ENCODE results near the gene SPEF1.

GRCh38 chr20:3754276-3754630, 27.0 kb downstream of the SPEF1 start:
- TF ChIP-seq CTCF (IDR thresholded peaks at IDR 0.05 in 2 of 3, conservative IDR thresholded peaks at IDR 0.05 in 1 of 3; ENCODE audit: control insufficient read depth in 2 of 3, extremely low read depth in 1 of 3, insufficient read depth in 1 of 3, low read depth in 3 of 3, low read length in 3 of 3) (no peak), FOS (IDR thresholded peaks at IDR 0.05; ENCODE audit: borderline replicate concordance, extremely low read depth, insufficient read length) (no peak)
